ENCODE results near the gene SENP1.

GRCh38 chr12:48142818-48143674 lies 37.2 kb upstream of the SENP1 start:
- TF ChIP-seq, protein P1, sequence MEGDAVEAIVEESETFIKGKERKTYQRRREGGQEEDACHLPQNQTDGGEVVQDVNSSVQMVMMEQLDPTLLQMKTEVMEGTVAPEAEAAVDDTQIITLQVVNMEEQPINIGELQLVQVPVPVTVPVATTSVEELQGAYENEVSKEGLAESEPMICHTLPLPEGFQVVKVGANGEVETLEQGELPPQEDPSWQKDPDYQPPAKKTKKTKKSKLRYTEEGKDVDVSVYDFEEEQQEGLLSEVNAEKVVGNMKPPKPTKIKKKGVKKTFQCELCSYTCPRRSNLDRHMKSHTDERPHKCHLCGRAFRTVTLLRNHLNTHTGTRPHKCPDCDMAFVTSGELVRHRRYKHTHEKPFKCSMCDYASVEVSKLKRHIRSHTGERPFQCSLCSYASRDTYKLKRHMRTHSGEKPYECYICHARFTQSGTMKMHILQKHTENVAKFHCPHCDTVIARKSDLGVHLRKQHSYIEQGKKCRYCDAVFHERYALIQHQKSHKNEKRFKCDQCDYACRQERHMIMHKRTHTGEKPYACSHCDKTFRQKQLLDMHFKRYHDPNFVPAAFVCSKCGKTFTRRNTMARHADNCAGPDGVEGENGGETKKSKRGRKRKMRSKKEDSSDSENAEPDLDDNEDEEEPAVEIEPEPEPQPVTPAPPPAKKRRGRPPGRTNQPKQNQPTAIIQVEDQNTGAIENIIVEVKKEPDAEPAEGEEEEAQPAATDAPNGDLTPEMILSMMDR (IDR thresholded peaks at IDR 0.05) = no peak
- TF ChIP-seq POLR2AphosphoS5 (IDR thresholded peaks at IDR 0.05) = no peak
